ENCODE data around the gene PRKAA2. TPM values are rescaled to one million over a fixed set of nuclear protein-coding genes. Genes with fewer than 3 reads are reported as not detected.
A peak's percentile ranks its signal among the peaks of the same experiment; 100 is the strongest.

Gene PRKAA2
- total and polyA plus RNA-seq, 2 of the 13 experiments (the other 11 are each of a cell fraction or from before 2014, with no cell fraction given): 6.0 to 7.5 TPM

DNA sequence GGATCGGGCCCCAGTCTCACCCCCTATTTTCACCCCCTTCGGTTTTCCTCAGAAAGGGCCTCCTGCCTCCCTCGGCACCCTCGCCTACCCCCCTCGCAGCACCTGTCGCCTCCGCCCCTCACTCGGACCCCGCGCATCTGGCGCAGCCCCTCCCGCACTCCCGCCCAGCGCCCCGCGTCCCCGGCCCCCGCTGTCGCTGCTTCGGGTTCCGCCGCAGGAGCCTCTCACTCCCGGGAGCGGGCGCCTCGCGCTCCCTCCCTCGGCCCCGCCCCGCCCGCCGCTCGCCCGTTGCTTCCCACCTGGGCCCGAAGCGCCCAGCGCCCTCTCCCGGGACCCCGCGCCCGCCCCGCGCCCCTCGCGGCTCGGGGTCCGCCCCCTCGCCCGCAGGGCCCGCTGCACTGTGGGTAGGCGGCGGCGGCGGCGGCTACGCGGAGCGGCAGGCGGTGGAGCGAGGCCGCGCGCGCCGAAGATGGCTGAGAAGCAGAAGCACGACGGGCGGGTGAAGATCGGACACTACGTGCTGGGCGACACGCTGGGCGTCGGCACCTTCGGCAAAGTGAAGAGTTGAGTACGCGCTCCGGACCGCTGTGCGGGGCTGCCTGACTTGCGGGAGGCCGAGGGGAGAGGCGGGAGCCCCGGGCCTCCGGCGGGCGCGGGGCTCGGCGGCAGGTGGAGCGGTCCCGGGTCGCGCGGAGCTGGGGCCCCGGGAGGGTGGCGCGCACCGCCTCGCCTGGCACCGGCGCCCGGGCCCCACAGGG is at the start of gene PRKAA2 (continued):
- no peak for TF ChIP-seq NONO (IDR thresholded peaks at IDR 0.05)
- peak; percentile 37; the same call in 1 of the 2 replicates for TF ChIP-seq NONO (CRISPR knock-in tag; conservative IDR thresholded peaks at IDR 0.05)
- TF ChIP-seq XRCC5 (optimal IDR thresholded peaks at IDR 0.05; ENCODE audit: low read length): peak; percentile 13
- no peak for TF ChIP-seq MTF2 (CRISPR knock-in tag; IDR thresholded peaks at IDR 0.05; ENCODE audit: borderline replicate concordance)
- TF ChIP-seq RFXAP (CRISPR knock-in tag; IDR thresholded peaks at IDR 0.05; ENCODE audit: borderline replicate concordance): peak; percentile 32; the same call in 1 of the 2 replicates
- TF ChIP-seq ZNF605 (CRISPR knock-in tag; IDR thresholded peaks at IDR 0.05): no peak
- 0 out of 2 replicates have a peak, but pooled peaks have one; percentile 9 for TF ChIP-seq MYNN (CRISPR knock-in tag; IDR thresholded peaks at IDR 0.05; ENCODE audit: low read depth)
- TF ChIP-seq, protein P1, sequence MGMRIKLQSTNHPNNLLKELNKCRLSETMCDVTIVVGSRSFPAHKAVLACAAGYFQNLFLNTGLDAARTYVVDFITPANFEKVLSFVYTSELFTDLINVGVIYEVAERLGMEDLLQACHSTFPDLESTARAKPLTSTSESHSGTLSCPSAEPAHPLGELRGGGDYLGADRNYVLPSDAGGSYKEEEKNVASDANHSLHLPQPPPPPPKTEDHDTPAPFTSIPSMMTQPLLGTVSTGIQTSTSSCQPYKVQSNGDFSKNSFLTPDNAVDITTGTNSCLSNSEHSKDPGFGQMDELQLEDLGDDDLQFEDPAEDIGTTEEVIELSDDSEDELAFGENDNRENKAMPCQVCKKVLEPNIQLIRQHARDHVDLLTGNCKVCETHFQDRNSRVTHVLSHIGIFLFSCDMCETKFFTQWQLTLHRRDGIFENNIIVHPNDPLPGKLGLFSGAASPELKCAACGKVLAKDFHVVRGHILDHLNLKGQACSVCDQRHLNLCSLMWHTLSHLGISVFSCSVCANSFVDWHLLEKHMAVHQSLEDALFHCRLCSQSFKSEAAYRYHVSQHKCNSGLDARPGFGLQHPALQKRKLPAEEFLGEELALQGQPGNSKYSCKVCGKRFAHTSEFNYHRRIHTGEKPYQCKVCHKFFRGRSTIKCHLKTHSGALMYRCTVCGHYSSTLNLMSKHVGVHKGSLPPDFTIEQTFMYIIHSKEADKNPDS (CRISPR knock-in tag; IDR thresholded peaks at IDR 0.05): peak; percentile 3; the same call in 1 of the 2 replicates
- TF ChIP-seq TBP (CRISPR knock-in tag; IDR thresholded peaks at IDR 0.05): no peak
- 0 out of 2 replicates have a peak, but pooled peaks have one; percentile 41 for TF ChIP-seq HOXA5 (CRISPR knock-in tag; IDR thresholded peaks at IDR 0.05)
- TF ChIP-seq, protein P2, sequence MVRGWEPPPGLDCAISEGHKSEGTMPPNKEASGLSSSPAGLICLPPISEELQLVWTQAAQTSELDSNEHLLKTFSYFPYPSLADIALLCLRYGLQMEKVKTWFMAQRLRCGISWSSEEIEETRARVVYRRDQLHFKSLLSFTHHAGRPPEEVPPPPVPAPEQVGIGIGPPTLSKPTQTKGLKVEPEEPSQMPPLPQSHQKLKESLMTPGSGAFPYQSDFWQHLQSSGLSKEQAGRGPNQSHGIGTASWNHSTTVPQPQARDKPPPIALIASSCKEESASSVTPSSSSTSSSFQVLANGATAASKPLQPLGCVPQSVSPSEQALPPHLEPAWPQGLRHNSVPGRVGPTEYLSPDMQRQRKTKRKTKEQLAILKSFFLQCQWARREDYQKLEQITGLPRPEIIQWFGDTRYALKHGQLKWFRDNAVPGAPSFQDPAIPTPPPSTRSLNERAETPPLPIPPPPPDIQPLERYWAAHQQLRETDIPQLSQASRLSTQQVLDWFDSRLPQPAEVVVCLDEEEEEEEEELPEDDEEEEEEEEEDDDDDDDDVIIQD (CRISPR knock-in tag; IDR thresholded peaks at IDR 0.05; ENCODE audit: low read depth): no peak
- no peak for TF ChIP-seq HOXA7 (CRISPR knock-in tag; IDR thresholded peaks at IDR 0.05)
- TF ChIP-seq, protein P3, sequence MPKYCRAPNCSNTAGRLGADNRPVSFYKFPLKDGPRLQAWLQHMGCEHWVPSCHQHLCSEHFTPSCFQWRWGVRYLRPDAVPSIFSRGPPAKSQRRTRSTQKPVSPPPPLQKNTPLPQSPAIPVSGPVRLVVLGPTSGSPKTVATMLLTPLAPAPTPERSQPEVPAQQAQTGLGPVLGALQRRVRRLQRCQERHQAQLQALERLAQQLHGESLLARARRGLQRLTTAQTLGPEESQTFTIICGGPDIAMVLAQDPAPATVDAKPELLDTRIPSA (CRISPR knock-in tag; IDR thresholded peaks at IDR 0.05; ENCODE audit: borderline replicate concordance): no peak
- TF ChIP-seq SRSF4 (IDR thresholded peaks at IDR 0.05; ENCODE audit: low read depth, low read length, poor library complexity, severe bottlenecking): no peak
- TF ChIP-seq ZNF773 (CRISPR knock-in tag; IDR thresholded peaks at IDR 0.05; ENCODE audit: borderline replicate concordance): peak; percentile 80; the same call in 1 of the 2 replicates
- TF ChIP-seq ZNF484 (CRISPR knock-in tag; IDR thresholded peaks at IDR 0.05; ENCODE audit: borderline replicate concordance, low read depth): no peak
- peak; percentile 84 for TF ChIP-seq ZNF546 (CRISPR knock-in tag; conservative IDR thresholded peaks at IDR 0.05)
- TF ChIP-seq ELF4 (CRISPR knock-in tag; IDR thresholded peaks at IDR 0.05; ENCODE audit: borderline replicate concordance): no peak
- TF ChIP-seq MEIS1 (CRISPR knock-in tag; IDR thresholded peaks at IDR 0.05; ENCODE audit: borderline replicate concordance): peak; percentile 48; the same call in 1 of the 2 replicates
- no peak for TF ChIP-seq TRIM24 (CRISPR knock-in tag; IDR thresholded peaks at IDR 0.05)

Data from HepG2 (cell line).